Kidney (tissue), 14 donors: ENCODE results near the gene ADGRL2. TPM values are rescaled to one million over a fixed set of nuclear protein-coding genes. Genes with fewer than 3 reads are reported as not detected.

Experiments
- DNase-seq, 5 donors: peaks; one replicate each; pipeline ENCODE4 v3.0.0-alpha.2; 2013 to 2020
- FAIRE-seq: peaks from 2 replicates; lab custom pipeline; 2012; peaks lifted over from hg19 to GRCh38; lab: Jason Lieb, UNC
- H3K27ac ChIP-seq, 2 donors: one replicate each; pipeline ENCODE4 v1.7.0; 2013; ENCODE audit warnings: low read depth in 2 of 2, low read length in 2 of 2, inconsistent platforms in 1 of 2
- H3K27me3 ChIP-seq: one replicate; pipeline ENCODE4 v1.7.1; 2013; ENCODE audit warnings: low read length, inconsistent platforms; ENCODE audit not compliant: control insufficient read depth, insufficient read depth
- H3K36me3 ChIP-seq, 3 donors: one replicate each; pipeline versions ENCODE4 v1.7.0 to v1.7.1; 2013; ENCODE audit warnings: low read length in 3 of 3, control low read depth in 1 of 3, inconsistent platforms in 1 of 3; ENCODE audit not compliant: insufficient read depth in 3 of 3, control insufficient read depth in 2 of 3
- H3K4me1 ChIP-seq, 3 donors: one replicate each; pipeline versions ENCODE4 v1.7.0 to v1.7.1; 2013; ENCODE audit warnings: low read length in 3 of 3, inconsistent platforms in 1 of 3, low read depth in 1 of 3; ENCODE audit not compliant: control insufficient read depth in 2 of 3, insufficient read depth in 2 of 3
- H3K4me3 ChIP-seq, 3 donors: one replicate each; pipeline versions ENCODE4 v1.7.0 to v1.8.1; 2013; ENCODE audit warnings: low read length in 3 of 3, control low read depth in 1 of 3, inconsistent platforms in 1 of 3
- H3K9ac ChIP-seq, 3 donors: one replicate each; pipeline versions ENCODE4 v1.7.0 to v1.7.1; 2013; ENCODE audit warnings: low read length in 3 of 3, control low read depth in 1 of 3, inconsistent platforms in 1 of 3
- H3K9me3 ChIP-seq, 3 donors: one replicate each; pipeline versions ENCODE4 v1.7.0 to v1.7.1; 2013; ENCODE audit warnings: low read length in 3 of 3, control low read depth in 1 of 3, inconsistent platforms in 1 of 3; ENCODE audit not compliant: control insufficient read depth in 2 of 3, insufficient read depth in 1 of 3
- CTCF ChIP-seq: IDR thresholded peaks from 3 replicates; pipeline ENCODE4 v1.5.1; 2012; ENCODE audit warnings: mild to moderate bottlenecking, moderate library complexity, borderline replicate concordance; ENCODE audit not compliant: insufficient read depth; ENCODE audit errors: extremely low read depth
- intact Hi-C: fragments of 100-400 bp; cut with DNase I; formaldehyde crosslinking; loops from one replicate; pipeline ENCODE4 v1.11.1; 2022
- polyA plus RNA-seq: library from polyadenylated mRNA; stranded (reverse); fragments of 350-450 nt; fragmentation: Illumina TruSeq; extraction: RNeasy Lipid Tissue Mini Kit (QIAGEN cat#74804); gene quantifications from one replicate; pipeline ENCODE4 v1.2.3, GENCODE V29; 2014; ENCODE audit warnings: low read depth, low replicate concordance; ENCODE audit not compliant: insufficient read depth
- total RNA-seq: library from RNA; stranded (reverse); fragmentation: NEBNext Ultra II Directional; extraction: Animal tissue kit (Norgen Biotek cat#: 25700); gene quantifications from one replicate; pipeline ENCODE4 v1.2.1, GENCODE V29; 2021
- donor health status: control.
- donor health status: control.
- donor health status: control.
- donor health status: control.
- donor health status: control.
- donor health status: DM: yes; HTN: yes; CAD: no.
- donor health status: Normal renal cell carcinoma (clear cell type).

The ADGRL2 gene
- total and polyA plus RNA-seq, 2 donors from 2014 or later: 27.2 to 71.2 TPM

- Histone ChIP-seq H3K4me3 (no peak overlapping the region), H3K27ac (no peak overlapping the region), H3K27me3 (no peaks in the 10 kb centered on the region), H3K9me3 (no peaks in the 10 kb centered on the region), H3K36me3 (no peaks in the 10 kb centered on the region), H3K9ac (no peak overlapping the region), H3K4me1 (no peaks in the 10 kb centered on the region)
- no peak for TF ChIP-seq CTCF
- intact Hi-C loops: no loop called here
- FAIRE-seq: no peak
- no peak for DNase-seq
Observed at GRCh38 chr1:81756872-81757271, 43.9 kb upstream of the ADGRL2 start.

- no peak for FAIRE-seq
- TF ChIP-seq CTCF: no peak
Observed at GRCh38 chr1:81757398-81758020, 43.2 kb upstream of the ADGRL2 start.

GRCh38 chr1:81758181-81758580 lies 42.6 kb upstream of the ADGRL2 start:
- Histone ChIP-seq H3K4me1 (no peaks in the 10 kb centered on the region), H3K9me3 (no peaks in the 10 kb centered on the region), H3K9ac (no peak overlapping the region), H3K27ac (no peak overlapping the region), H3K27me3 (no peaks in the 10 kb centered on the region), H3K4me3 (no peak overlapping the region), H3K36me3 (no peaks in the 10 kb centered on the region)
- DNase-seq: no peak
- no peak for FAIRE-seq
- TF ChIP-seq CTCF: no peak
- intact Hi-C loops: no loop called here

More at GRCh38 chr1:81757398-81758020, 43.2 kb upstream of the ADGRL2 start:
- H3K36me3 ChIP-seq: no peaks in the 10 kb centered on the region
- no peak overlapping the region for H3K27ac ChIP-seq
- H3K4me1 ChIP-seq: no peaks in the 10 kb centered on the region
- H3K9ac ChIP-seq: no peak overlapping the region
- intact Hi-C loops: no loop called here
- H3K4me3 ChIP-seq: no peak overlapping the region
- DNase-seq: no peak
- H3K27me3 ChIP-seq: no peaks in the 10 kb centered on the region
- no peaks in the 10 kb centered on the region for H3K9me3 ChIP-seq
